WTC11 (cell line): ENCODE data around the gene CYB5A. TPM values are rescaled to one million over a fixed set of nuclear protein-coding genes. Genes with fewer than 3 reads are reported as not detected.

Experiments used
- ATAC-seq: fragments of 200-7000 bp; cut with Tn5 transposase; 2 replicates; pipeline ENCODE4 v1.10.0; 2021; ENCODE audit warnings: mild to moderate bottlenecking, moderate library complexity
- CTCF ChIA-PET: fragments of 300-600 bp; sonication (Branson Sonifier 250); formaldehyde crosslinking; loops from one replicate; lab custom pipeline; 2021; ENCODE audit warnings: antibody characterized with exemption; lab: Charles Lee
- POLR2A ChIA-PET: fragments of 350-600 bp; sonication (Branson Sonifier 250); formaldehyde crosslinking; loops from one replicate; lab custom pipeline; 2021; ENCODE audit warnings: antibody characterized with exemption; lab: Charles Lee
- DNase-seq: peaks from one replicate; pipeline ENCODE4 v3.0.0; 2021; ENCODE audit warnings: low spot score
- H3K27ac Mint-ChIP-seq: 2 replicates; pipeline ENCODE4 v1.8.0; 2021; ENCODE audit warnings: mixed read lengths
- H3K27me3 Mint-ChIP-seq: 2 replicates; pipeline ENCODE4 v1.8.0; 2021; ENCODE audit warnings: low read depth, mild to moderate bottlenecking, moderate library complexity, mixed read lengths
- H3K36me3 Mint-ChIP-seq: 2 replicates; pipeline ENCODE4 v1.8.0; 2021; ENCODE audit warnings: mixed read lengths
- H3K4me1 Mint-ChIP-seq: 2 replicates; pipeline ENCODE4 v1.8.0; 2022; ENCODE audit warnings: mixed read lengths
- H3K4me3 Mint-ChIP-seq: 2 replicates; pipeline ENCODE4 v1.8.0; 2021; ENCODE audit warnings: mild to moderate bottlenecking, moderate library complexity, mixed read lengths
- H3K9me3 Mint-ChIP-seq: 2 replicates; pipeline ENCODE4 v1.8.0; 2021; ENCODE audit warnings: mixed read lengths
- FOXJ3 ChIP-seq: sonication (generic); formaldehyde crosslinking; IDR thresholded peaks from 2 replicates; pipeline ENCODE4 v1.9.0; 2021; ENCODE audit warnings: missing genetic modification reagents, mild to moderate bottlenecking, borderline replicate concordance
- FOXP1 ChIP-seq: sonication (generic); formaldehyde crosslinking; IDR thresholded peaks from 2 replicates; pipeline ENCODE4 v1.8.0; 2022; ENCODE audit warnings: missing genetic modification reagents, mild to moderate bottlenecking, moderate library complexity, borderline replicate concordance
- IRF2 ChIP-seq: sonication (generic); formaldehyde crosslinking; IDR thresholded peaks from 2 replicates; pipeline ENCODE4 v1.8.0; 2022; ENCODE audit warnings: low read depth, missing genetic modification reagents, borderline replicate concordance
- KAT7 ChIP-seq: sonication (generic); formaldehyde crosslinking; IDR thresholded peaks from 2 replicates; pipeline ENCODE4 v1.8.1; 2023; ENCODE audit warnings: missing genetic modification reagents, mild to moderate bottlenecking, borderline replicate concordance
- NR2C2 ChIP-seq: sonication (generic); formaldehyde crosslinking; IDR thresholded peaks from 2 replicates; pipeline ENCODE4 v1.8.0; 2022; ENCODE audit warnings: mild to moderate bottlenecking, missing genetic modification reagents
- PRRX2 ChIP-seq: fragments of 250-450 bp; sonication (Bioruptor Pico); IDR thresholded peaks from 2 replicates; pipeline ENCODE4 v1.8.0; 2021; ENCODE audit warnings: mild to moderate bottlenecking
- SP1 ChIP-seq: sonication (generic); formaldehyde crosslinking; conservative IDR thresholded peaks from 2 replicates; pipeline ENCODE4 v1.8.1; 2022; ENCODE audit warnings: missing genetic modification reagents
- TCF7 ChIP-seq: sonication (generic); formaldehyde crosslinking; IDR thresholded peaks from 2 replicates; pipeline ENCODE4 v1.8.0; 2022; ENCODE audit warnings: mild to moderate bottlenecking, low read depth, missing genetic modification reagents, moderate library complexity
- ZNF121 ChIP-seq: sonication (generic); formaldehyde crosslinking; IDR thresholded peaks from 2 replicates; pipeline ENCODE4 v1.8.0; 2023; ENCODE audit warnings: missing genetic modification reagents
- ZNF219 ChIP-seq: sonication (generic); formaldehyde crosslinking; IDR thresholded peaks from 2 replicates; pipeline ENCODE4 v1.8.0; 2023; ENCODE audit warnings: missing genetic modification reagents, mild to moderate bottlenecking, borderline replicate concordance
- ZNF396 ChIP-seq: fragments of 250-450 bp; sonication (Bioruptor Pico); IDR thresholded peaks from 2 replicates; pipeline ENCODE4 v1.8.0; 2021; ENCODE audit warnings: mild to moderate bottlenecking, moderate library complexity, borderline replicate concordance
- total RNA-seq: library from RNA; stranded (reverse); gene quantifications from 3 replicates; pipeline ENCODE4 v1.2.3, GENCODE V29; 2021
- TF ChIP-seq, protein P1 (sequence below): sonication (generic); formaldehyde crosslinking; IDR thresholded peaks from 2 replicates; pipeline ENCODE4 v1.8.0; 2022; ENCODE audit warnings: mild to moderate bottlenecking, missing genetic modification reagents
- TF ChIP-seq, protein P2 (sequence below): sonication (generic); formaldehyde crosslinking; IDR thresholded peaks from 2 replicates; pipeline ENCODE4 v1.8.0; 2022; ENCODE audit warnings: missing genetic modification reagents
- TF ChIP-seq, protein P3 (sequence below): sonication (generic); formaldehyde crosslinking; IDR thresholded peaks from 2 replicates; pipeline ENCODE4 v1.8.1; 2022; ENCODE audit warnings: low read depth, missing genetic modification reagents, borderline replicate concordance
- TF ChIP-seq, protein P4 (sequence below): sonication (generic); formaldehyde crosslinking; IDR thresholded peaks from 2 replicates; pipeline ENCODE4 v1.8.1; 2022; ENCODE audit warnings: mild to moderate bottlenecking, missing genetic modification reagents, moderate library complexity, borderline replicate concordance
- TF ChIP-seq, protein P5 (sequence below): fragments of 200-600 bp; IDR thresholded peaks from 2 replicates; pipeline ENCODE4 v1.8.0; 2022; ENCODE audit warnings: antibody characterized with exemption
- TF ChIP-seq, protein P6 (sequence below): sonication (generic); formaldehyde crosslinking; IDR thresholded peaks from 2 replicates; pipeline ENCODE4 v1.8.0; 2022; ENCODE audit warnings: mild to moderate bottlenecking, missing genetic modification reagents

CYB5A gene
- total RNA-seq, 1 experiment from 2014 or later = 127 TPM

DNA sequence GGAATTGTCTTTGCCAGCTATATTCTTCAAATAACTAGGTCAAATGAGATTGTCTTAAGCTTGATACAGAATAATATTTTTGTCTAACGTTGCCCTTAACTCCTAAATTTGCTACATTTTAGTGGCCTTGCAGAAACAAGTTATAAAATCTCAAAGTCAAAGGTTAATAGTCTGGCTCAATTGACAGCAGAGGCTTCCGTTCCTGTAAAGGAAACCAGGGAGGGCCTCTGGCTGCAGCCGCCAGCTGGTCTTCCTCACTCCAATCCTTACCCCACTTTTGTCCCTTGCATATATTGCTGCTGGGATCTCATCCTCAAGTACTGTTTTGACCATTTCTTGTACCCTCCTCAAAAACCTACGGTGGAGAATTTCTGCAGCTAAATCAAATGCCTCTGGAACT is 17.1 kb downstream of the CYB5A start:
- H3K27me3 Mint-ChIP-seq = no peaks in the 10 kb centered on the region
- H3K9me3 Mint-ChIP-seq = 0 out of 2 replicates have a peak, but pooled peaks cover 3% of the 10 kb centered on the region
- H3K27ac Mint-ChIP-seq = peak overlapping the region; percentile 27; the same call in 1 of the 2 replicates
- POLR2A ChIA-PET = no interaction called here
- DNase-seq = no peak
- H3K4me3 Mint-ChIP-seq = no peak overlapping the region
- TF ChIP-seq, protein P1, sequence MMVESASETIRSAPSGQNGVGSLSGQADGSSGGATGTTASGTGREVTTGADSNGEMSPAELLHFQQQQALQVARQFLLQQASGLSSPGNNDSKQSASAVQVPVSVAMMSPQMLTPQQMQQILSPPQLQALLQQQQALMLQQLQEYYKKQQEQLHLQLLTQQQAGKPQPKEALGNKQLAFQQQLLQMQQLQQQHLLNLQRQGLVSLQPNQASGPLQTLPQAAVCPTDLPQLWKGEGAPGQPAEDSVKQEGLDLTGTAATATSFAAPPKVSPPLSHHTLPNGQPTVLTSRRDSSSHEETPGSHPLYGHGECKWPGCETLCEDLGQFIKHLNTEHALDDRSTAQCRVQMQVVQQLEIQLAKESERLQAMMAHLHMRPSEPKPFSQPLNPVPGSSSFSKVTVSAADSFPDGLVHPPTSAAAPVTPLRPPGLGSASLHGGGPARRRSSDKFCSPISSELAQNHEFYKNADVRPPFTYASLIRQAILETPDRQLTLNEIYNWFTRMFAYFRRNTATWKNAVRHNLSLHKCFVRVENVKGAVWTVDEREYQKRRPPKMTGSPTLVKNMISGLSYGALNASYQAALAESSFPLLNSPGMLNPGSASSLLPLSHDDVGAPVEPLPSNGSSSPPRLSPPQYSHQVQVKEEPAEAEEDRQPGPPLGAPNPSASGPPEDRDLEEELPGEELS (CRISPR knock-in tag) = no peak
- TF ChIP-seq, protein P2, sequence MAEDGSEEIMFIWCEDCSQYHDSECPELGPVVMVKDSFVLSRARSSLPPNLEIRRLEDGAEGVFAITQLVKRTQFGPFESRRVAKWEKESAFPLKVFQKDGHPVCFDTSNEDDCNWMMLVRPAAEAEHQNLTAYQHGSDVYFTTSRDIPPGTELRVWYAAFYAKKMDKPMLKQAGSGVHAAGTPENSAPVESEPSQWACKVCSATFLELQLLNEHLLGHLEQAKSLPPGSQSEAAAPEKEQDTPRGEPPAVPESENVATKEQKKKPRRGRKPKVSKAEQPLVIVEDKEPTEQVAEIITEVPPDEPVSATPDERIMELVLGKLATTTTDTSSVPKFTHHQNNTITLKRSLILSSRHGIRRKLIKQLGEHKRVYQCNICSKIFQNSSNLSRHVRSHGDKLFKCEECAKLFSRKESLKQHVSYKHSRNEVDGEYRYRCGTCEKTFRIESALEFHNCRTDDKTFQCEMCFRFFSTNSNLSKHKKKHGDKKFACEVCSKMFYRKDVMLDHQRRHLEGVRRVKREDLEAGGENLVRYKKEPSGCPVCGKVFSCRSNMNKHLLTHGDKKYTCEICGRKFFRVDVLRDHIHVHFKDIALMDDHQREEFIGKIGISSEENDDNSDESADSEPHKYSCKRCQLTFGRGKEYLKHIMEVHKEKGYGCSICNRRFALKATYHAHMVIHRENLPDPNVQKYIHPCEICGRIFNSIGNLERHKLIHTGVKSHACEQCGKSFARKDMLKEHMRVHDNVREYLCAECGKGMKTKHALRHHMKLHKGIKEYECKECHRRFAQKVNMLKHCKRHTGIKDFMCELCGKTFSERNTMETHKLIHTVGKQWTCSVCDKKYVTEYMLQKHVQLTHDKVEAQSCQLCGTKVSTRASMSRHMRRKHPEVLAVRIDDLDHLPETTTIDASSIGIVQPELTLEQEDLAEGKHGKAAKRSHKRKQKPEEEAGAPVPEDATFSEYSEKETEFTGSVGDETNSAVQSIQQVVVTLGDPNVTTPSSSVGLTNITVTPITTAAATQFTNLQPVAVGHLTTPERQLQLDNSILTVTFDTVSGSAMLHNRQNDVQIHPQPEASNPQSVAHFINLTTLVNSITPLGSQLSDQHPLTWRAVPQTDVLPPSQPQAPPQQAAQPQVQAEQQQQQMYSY (CRISPR knock-in tag) = no peak
- TF ChIP-seq FOXJ3 (CRISPR knock-in tag) = no peak
- TF ChIP-seq, protein P3, sequence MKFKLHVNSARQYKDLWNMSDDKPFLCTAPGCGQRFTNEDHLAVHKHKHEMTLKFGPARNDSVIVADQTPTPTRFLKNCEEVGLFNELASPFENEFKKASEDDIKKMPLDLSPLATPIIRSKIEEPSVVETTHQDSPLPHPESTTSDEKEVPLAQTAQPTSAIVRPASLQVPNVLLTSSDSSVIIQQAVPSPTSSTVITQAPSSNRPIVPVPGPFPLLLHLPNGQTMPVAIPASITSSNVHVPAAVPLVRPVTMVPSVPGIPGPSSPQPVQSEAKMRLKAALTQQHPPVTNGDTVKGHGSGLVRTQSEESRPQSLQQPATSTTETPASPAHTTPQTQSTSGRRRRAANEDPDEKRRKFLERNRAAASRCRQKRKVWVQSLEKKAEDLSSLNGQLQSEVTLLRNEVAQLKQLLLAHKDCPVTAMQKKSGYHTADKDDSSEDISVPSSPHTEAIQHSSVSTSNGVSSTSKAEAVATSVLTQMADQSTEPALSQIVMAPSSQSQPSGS (CRISPR knock-in tag) = no peak
- TF ChIP-seq ZNF121 = no peak
- no peak for TF ChIP-seq PRRX2
- no peak for TF ChIP-seq KAT7 (CRISPR knock-in tag)
- no peak for TF ChIP-seq IRF2 (CRISPR knock-in tag)
- no peak for TF ChIP-seq TCF7 (CRISPR knock-in tag)
- no peak for TF ChIP-seq ZNF396 (CRISPR knock-in tag)
- TF ChIP-seq, protein P4, sequence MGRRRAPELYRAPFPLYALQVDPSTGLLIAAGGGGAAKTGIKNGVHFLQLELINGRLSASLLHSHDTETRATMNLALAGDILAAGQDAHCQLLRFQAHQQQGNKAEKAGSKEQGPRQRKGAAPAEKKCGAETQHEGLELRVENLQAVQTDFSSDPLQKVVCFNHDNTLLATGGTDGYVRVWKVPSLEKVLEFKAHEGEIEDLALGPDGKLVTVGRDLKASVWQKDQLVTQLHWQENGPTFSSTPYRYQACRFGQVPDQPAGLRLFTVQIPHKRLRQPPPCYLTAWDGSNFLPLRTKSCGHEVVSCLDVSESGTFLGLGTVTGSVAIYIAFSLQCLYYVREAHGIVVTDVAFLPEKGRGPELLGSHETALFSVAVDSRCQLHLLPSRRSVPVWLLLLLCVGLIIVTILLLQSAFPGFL (CRISPR knock-in tag) = no peak
- TF ChIP-seq, protein P5, sequence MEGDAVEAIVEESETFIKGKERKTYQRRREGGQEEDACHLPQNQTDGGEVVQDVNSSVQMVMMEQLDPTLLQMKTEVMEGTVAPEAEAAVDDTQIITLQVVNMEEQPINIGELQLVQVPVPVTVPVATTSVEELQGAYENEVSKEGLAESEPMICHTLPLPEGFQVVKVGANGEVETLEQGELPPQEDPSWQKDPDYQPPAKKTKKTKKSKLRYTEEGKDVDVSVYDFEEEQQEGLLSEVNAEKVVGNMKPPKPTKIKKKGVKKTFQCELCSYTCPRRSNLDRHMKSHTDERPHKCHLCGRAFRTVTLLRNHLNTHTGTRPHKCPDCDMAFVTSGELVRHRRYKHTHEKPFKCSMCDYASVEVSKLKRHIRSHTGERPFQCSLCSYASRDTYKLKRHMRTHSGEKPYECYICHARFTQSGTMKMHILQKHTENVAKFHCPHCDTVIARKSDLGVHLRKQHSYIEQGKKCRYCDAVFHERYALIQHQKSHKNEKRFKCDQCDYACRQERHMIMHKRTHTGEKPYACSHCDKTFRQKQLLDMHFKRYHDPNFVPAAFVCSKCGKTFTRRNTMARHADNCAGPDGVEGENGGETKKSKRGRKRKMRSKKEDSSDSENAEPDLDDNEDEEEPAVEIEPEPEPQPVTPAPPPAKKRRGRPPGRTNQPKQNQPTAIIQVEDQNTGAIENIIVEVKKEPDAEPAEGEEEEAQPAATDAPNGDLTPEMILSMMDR = no peak
- TF ChIP-seq, protein P6, sequence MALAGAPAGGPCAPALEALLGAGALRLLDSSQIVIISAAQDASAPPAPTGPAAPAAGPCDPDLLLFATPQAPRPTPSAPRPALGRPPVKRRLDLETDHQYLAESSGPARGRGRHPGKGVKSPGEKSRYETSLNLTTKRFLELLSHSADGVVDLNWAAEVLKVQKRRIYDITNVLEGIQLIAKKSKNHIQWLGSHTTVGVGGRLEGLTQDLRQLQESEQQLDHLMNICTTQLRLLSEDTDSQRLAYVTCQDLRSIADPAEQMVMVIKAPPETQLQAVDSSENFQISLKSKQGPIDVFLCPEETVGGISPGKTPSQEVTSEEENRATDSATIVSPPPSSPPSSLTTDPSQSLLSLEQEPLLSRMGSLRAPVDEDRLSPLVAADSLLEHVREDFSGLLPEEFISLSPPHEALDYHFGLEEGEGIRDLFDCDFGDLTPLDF (CRISPR knock-in tag) = no peak
- peaks cover 64% of the 10 kb centered on the region for H3K4me1 Mint-ChIP-seq
- CTCF ChIA-PET = interaction anchor here (0.6 kb wide), 1 partner anchor 1379 kb away, joined by 3 read pairs; no protein-coding TSS in a partner anchor
- ATAC-seq = no peak
- H3K36me3 Mint-ChIP-seq = peaks cover 44% of the 10 kb centered on the region

DNA sequence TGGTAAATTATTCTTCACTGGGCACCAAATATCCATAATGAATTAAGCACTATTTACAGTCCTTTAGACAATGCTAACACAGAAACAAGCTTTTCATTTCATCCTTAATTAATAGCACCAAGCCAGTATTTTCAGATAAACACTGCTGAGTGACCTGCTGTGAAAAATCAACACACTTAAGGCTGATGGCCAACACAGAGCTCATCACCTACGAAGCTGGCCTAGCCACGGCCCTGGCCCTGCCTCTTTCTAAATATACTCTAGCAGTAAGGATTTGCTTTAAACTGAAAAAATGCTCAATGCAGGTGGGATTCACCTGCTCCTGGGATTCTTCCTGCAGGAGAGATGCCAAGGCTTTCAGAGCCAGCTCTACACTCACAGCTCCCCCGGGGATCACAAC is 18.4 kb downstream of the CYB5A start:
- ChIA-PET CTCF (no interaction called here), POLR2A (no interaction called here)
- no peak for DNase-seq
- Mint-ChIP-seq H3K4me3 (no peak overlapping the region), H3K36me3 (peaks cover 41% of the 10 kb centered on the region), H3K27ac (peak overlapping the region; percentile 64; the same call in 1 of the 2 replicates), H3K4me1 (peaks cover 72% of the 10 kb centered on the region), H3K27me3 (no peaks in the 10 kb centered on the region), H3K9me3 (0 out of 2 replicates have a peak, but pooled peaks cover 3% of the 10 kb centered on the region)
- ATAC-seq = no peak
- TF ChIP-seq NR2C2 = no peak
- TF ChIP-seq ZNF219 (CRISPR knock-in tag) = no peak
- TF ChIP-seq, protein P5 = no peak
- no peak for TF ChIP-seq SP1
- TF ChIP-seq FOXP1 (CRISPR knock-in tag) = no peak
